ENCODE measurements around the gene ALDH16A1.

The ALDH16A1 gene

DNA sequence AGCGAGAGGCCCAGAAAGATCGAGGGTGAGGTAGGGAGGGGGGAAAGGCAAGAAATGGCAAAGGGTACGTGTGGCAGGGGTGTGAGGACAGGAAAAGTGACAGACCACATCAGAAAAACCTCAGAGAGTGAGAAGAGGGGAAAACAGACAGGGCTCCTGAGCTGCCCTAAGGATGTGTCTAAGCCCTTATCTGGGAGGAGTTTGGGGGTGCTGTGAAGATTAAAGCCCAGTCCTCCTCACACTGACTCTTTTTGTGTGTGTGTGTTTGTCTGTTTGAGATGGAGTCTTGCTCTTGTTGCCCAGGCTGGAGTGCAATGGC is 29.1 kb upstream of the ALDH16A1 start:
- DNase-seq: no peak

DNA sequence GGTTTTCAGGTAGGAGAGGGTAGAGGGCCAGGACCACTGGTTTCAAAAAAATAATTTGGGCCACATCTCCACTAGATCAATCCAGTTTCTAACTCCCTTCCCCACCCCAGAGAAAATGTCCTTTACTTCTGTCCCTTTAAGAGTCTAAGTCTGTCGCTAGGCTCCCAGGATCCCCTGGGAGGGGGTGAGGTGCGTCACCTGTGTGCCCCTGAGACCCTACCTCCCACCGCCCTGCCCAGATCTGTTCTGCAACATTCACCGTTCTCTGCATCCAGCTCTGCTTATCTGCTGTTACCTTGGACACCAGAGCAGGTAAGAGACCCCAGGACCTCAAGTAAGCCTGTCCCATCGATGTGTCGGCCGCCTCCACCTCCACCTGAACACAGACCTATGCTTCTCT is 27.8 kb upstream of the ALDH16A1 start, which contains the start of gene GFY:
TSS of gene GFY (plus strand) at position 211 of the 400 bp plus-strand sequence. CDS start 1,043 bp downstream, outside the sequence.
- DNase-seq: no peak

DNA sequence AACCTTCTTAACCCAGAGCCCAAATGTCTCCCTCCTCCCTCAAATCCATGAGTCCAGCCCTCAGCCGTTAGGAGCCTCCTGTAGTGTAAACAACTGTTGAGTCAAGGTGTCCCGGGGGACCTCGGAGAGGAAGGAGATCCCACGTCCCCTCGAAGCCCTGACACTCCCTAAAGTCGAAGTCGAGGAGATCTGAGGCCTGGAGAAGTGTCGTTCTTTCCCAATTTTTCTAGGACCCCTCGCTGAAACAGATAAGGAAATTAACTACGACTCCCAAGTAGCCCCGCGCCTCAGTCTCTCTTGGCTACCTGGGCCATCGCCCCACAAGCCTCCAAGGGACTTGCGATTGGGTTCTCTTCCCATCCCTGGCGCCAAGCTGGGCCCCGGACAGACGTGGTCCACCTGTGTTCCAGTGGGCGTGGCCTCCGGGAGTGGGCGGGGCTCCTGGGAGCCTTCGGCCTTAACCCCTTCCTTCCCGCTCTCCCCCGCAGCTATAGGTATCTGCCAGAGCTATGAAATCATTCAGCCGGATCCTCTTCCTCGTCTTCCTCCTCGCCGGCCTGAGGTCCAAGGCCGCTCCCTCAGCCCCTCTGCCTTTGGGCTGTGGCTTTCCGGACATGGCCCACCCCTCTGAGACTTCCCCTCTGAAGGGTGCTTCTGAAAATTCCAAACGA is 27.0 kb upstream of the ALDH16A1 start:
- peak; percentile 70 for DNase-seq

DNA sequence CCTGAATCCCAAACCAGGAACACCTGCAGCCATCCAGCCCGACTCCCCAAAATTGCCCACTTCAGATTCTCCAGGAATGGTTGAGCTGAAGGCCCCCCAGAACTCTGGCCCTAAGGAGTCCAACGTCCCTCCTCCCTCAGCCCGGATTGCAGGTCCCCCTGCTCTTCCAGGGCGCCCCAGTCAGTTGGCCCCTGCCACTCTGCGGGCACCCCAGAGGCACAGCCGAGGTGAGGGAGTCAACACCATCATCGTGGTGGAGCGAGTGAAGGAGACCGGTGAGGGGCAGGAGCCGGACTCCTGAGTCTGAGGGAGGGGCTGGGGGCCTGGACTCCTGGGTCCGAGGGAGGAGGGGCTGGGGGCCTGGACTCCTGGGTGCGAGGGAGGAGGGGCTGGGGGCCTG is 25.7 kb upstream of the ALDH16A1 start:
- no peak for DNase-seq

DNA sequence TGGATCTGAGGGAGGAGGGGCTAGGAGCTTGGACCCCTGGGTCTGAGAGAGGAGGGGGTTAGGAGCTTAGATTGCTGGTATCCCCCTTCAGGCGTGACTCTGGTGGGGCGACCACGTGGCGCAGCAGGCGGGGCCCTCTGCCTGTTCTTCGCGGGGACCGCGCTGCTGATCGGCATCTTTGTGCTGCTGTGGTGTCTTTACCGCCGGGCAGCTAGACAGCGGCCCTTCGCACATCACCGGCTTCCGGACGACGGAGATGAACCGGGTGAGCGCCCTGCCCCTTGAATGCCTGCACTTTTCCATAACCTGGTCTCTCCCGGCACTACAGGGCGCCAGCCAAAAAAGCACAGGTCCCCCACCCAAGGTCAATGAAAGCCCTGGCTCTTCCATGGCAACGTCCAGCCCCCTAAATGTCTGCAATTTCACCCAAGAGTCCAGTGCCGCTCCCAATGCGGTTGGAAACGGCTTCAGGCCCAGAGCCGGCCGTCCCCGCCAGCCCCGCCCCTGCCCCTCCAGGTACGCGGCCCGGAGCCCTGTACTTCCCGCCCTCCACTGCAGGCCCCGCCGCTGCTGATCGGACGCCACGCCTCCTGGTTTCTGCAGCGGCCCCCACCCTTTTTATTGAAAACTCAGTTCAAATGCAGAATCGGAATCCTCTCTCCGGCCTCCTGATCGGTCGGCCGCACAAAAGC is 25.0 kb upstream of the ALDH16A1 start:
- no peak for DNase-seq

DNA sequence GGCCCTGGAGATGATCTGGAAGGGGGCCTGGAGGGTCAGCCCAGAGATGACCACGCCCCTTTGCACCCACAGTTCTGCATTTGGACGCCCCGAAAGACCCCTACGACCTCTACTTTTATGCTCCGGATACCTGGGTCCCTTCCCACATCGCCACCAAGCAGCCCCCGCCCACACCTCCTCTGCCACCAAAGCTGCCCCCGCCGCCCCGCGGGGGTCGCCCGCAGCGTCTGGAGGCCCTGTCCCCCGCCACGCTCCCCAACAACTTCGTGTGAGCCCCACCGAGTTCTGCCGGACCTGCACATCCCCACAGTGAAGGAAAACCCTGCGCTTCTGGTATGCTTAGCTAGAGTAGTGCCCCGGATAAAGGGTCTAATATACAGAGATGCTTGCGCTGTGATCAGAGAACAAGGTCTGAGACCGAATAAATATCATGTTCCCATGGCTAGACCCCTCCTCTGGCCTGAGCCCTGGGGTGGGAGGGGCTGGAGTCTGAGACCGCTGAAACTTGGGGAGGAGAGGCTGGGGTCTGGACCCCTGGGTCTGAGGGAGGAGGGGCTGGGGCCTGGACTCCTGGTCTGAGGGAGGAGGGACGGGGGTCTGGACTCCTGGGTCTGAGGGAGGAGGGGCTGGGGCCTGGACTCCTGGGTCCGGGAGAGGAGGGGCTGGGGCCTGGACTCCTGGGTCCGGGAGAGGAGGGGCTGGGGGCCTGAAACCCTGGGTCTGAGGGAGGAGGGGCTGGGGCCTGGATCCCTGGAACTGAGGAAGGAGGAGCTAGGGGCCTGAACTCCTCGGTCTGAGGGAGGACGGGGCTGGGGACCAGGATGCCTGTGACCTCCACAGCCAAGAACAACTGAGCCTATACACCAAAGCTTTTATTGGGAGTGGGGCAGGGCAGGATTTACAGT is 24.2 kb upstream of the ALDH16A1 start:
- no peak for DNase-seq

DNA sequence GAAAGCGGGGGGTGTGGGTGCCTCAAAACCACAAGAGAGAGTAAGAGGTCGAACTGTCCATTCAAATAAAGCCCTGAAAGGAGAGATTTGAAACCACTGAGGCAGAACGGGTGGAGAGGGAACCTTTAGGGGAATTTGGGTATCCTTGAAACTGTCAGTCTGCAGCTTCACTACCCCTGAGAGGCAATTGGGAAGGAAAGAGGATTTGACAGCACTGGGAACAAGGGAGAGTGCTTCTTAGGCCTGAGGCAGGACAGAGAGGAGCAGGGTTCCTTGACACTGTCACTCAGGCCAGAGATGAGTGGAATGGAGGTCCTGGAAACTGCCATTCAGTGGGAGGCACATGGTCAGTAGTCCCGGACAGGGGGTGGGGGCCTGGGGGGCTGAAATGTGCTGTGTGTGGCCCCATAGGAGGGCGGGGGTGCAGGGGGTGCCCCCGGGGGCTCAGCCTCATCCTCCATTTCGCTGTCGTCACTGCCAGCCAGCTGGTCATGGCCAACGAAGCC is 22.8 kb upstream of the ALDH16A1 start:
- no peak for DNase-seq

DNA sequence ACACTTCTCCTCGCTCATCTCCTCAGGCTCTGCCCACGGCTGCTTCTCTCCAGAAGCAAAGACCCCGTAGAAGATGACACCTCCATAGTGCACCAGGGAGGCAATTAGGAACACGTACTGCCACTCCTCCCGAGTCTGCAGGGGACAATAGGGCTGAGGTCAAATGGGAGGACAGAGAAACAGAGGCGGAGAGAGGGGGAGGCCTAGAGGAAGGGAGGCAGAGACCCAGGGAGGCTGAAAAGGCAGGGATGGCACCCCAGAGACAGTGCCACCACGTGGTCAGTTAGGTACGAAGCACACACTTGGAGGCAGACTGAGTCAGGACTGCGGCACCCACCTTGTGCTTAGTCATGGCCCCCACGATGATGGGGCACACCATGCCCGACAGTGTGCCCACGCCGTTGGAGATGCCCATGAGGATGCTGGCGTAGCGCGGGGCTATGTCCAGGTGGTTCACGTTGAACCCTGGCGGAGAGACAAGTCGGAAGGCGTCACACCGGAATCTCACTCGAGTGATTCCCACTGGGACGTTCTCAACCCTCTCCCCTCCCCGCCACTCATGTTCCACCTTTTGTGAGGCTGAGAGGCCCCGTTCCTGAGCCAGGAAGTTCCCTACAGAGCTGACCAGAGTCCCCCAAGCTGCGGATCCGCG is 22.2 kb upstream of the ALDH16A1 start:
- DNase-seq: no peak

DNA sequence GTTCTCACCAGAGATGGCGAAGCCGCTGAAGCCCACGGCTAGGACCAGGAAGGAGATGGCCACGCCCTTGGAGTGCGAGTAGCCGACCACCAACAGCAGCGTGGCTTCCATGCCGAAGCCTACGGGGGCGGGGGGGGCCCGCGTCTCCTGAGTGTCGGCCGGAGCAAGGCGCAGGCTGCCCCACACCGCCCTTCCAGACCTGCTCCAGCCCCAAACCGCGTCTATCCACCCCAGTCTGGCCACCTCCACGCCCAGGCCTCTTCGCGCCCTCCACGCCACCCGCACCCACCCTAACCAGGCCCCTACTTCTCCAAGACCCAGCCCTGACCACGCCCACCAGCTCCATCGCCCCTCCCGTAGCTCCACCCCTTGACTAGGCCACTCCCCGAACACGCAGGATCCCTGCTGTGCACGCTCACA is 21.7 kb upstream of the ALDH16A1 start:
- no peak for DNase-seq

DNA sequence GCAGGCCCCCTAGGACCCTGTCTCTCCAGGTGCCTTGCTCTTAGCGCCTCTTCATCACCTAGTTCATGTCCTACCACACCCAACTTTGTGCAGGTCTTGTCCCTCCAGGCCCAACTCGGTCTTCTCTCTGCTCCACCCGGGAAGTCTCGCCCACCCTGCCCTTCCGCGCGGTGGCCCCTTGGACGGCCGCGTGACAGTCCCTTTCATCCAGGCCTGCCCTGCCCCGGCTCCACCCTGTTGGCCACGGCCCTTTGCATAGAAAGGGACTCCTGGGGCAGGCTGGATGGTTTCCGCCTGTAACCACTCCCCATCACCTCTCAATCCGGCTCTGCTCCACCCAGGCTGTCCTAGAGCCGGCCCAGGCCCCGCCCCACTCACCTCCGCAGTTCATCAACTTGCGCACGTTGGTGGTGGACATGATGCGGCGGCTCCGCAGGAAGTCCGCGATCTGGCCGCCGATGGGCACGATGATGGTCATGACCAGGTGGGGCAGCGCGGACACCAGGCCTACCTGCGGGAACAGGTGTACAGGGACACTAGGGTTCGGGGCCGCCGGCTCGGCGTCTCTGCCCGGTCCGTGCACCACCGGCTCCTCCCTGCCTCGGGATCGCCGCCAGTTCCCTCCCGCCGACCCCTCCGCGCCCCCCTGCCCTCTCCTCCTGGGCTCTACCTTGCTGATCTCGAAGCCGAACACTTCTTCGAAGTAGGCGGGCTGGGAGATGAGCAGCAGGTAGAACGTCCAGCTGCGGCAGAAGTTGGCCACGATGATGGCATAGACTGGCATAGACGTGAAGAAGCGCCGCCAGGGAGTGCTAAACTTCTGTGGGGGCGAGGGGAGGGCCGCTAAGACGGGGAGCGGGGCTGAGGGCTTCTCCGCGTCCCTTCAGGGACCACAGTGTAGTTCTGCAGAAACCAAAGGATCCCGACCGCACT is 20.6 kb upstream of the ALDH16A1 start:
- DNase-seq: no peak

DNA sequence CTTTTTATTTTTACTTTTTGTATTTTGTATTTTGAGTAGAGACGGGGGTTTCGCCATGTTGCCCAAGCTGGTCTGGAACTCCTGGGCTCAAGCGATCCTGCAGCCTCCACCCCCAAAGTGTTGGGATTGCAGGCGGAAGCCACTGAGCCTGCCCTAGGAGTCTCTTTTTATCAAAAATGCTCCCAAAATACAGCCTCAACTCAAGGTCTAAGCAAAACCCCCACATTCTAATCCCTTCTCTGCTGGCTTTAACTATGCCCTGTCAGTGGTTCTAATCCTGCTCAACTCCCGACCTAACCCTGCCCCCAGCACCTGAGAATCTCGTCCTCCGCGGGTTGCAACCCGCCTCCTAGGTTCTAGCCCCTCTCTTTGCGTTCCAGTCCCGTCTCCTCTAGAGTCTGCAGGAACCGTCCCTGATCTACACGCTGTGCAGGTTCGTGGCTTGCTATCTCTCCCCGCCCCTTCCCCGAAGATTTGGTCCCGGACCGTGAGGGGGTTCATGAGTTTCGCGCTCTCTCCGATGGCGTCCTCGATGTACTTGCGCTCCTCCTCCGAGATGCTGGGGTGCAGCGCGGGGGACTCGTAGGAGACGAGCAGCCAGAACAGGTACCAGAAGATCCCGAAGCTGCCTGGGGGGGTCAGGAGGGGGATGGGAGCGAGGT is 19.7 kb upstream of the ALDH16A1 start:
- no peak for DNase-seq

DNA sequence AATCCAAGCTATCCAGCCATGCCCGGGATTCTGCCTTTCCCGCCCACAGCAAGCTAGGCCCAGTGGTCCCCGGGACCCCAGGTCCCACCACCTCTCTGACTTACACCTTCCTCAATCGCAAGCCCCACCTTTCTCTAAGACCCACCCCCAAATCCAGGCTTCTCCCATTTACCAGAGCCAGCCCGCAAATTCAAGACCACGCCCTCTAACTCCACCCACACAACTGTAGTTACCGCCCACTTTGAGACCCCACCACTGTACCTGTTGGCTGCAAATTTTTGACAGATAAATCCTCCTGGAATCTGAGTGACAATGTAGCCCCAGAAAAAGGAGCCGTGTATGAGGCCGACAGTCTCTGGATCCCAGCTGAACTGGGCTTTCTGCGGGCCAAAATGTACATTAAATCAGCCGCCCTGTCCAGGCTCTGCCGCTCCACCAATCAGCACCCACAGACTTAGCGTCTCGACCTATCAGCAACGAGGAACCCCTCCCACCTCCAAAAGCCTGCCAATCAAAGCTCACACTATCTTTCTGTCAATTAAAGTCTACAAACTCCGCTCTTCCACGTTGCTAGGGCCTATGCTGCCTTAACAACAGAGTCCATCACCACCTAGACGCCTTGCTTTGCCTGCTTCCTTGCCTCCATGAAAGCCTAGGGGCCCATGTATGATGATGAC is 18.0 kb upstream of the ALDH16A1 start:
- no peak for DNase-seq

DNA sequence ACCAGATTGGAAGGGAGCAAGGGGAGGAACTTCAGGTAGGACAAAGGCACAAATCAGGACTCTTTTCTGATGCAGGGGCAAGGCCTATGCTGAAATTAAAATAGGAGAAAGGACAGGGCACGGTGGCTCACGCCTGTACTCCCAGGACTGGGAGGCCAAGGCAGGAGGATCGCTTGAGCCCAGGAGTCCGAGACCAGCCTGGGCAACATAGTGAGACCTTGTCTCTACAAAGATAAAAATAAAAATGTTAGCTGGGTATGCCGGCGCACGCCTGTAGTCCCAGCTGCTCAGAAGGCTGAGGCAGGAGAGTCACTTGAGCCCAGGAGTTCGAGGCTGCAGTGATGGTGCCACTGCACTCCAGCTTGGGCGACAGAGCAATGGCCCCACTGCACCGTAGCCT is 17.4 kb upstream of the ALDH16A1 start:
- DNase-seq: no peak

DNA sequence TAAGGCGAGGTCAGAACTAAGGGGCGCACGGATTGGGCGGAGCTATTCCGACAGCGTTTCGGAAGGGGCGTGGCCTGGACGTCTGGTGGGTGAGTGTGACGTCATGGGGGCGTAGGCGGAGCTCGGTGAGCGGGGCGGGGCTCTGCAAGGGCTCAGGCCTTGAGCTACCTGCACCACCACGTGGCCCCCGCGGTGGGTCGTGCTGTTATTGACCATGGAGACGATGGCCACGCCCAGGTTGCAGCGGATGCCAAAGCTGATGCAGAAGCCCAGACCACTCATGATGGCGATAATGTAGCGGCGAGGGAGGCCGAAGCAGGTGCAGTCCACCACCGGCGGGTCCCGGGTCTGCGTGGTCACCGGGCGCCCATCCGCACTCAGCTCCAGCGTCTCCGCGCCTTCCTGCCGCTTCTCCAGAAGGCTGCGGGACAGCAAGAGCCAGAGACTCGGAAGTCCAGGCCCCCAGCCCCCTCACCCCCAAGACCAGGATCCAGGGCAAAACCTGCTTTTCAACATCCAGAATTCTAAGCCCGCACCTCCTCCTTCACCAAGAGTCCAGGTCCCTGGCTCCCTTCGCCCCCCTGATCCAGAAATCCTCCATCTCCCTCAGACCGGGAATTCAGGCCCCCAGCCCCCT is 16.5 kb upstream of the ALDH16A1 start:
- DNase-seq: no peak

DNA sequence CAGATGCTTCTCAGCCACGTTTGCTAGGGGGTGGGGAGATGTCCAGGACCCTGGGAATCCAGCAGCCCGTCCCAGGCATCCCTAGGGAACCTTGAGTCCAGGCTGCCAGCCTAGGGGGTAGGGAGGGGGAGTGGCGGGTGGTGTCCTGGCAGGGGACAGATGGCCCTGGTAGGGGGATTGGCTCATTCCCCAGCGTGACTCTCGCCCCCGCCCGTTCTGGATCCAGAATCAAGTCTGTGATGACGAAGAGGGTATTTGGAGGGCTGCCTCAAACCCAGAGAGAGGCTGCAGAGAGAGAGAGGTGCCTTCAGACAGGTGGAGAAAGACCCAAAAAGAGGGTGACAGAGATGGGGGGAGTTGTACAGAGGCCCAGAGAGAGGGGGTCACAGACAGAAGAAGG is 15.8 kb upstream of the ALDH16A1 start:
- no peak for DNase-seq

DNA sequence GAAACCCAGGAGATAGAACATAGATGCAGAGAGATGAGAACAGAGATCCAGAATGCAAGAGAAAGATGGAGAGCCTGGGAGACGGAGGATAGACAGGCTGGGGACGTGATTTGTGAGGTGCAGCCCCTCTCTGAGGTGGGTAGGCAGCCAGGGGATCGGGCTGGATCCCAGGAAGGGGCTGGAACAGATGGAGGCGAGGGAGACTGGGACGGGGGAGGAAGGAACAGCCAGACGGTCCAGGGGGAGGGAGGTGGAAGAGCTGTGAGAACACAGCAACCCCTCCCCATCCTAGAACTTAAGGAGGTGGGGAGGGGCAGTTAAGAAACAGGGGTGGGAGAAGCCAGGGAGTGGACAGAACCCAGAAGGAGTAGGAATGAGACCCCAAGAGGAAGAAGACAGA is 14.8 kb upstream of the ALDH16A1 start:
- DNase-seq: no peak

DNA sequence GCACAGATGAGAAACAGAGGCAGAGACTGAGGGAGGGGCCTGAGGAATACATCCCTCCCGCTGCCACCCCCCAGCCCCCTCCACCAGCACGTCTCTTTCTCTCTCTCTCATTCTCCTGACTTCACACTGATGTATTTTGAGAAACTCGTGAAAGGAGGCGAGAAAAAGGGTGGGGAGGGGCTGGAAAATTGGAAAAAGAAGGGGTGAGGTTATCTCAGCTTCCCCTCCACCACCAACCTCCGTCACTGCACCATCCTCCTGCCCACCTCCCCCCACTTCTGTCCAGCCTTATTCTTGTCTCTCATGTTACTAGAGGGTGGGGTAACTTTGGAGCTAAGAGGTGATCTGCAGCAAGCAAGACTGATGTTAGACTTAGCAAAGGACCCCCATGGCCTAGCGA is 13.2 kb upstream of the ALDH16A1 start:
- no peak for DNase-seq

DNA sequence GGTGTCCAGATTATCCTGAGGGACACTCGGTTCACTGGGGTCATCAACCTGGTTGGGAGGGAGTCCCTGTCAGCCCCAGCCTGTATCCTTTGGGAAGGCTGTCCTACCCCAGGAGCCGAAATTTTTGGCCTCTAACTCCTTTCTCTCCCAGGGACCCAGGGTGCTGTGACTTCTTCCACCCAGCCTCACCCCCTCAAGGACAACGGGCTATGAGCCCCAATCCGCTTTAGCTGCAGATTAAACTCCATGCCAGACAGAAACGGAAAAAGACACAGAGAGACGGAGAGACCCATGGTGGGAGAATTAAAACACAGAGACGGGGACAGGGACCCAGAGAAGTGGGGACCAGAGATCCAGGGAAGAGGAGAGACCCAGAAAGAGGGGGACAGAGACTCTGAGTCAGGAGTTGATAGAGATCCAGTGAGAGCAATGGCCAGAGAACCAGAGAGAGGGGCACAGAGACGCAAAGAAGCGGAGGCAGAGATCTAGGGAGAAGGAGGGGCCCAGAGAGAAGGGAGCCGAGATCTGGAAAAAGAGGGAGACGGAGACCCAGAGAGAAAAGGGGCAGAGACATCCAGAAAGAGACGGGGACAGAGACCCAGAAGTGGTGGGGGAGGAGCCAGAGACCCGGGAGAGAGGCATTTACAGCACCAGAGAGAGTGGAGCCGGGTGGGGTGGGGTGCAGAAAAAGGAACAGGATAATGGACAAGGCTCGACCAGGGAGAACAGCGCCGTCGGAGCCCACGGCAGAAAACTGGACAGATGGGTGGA is 12.4 kb upstream of the ALDH16A1 start:
- no peak for DNase-seq

DNA sequence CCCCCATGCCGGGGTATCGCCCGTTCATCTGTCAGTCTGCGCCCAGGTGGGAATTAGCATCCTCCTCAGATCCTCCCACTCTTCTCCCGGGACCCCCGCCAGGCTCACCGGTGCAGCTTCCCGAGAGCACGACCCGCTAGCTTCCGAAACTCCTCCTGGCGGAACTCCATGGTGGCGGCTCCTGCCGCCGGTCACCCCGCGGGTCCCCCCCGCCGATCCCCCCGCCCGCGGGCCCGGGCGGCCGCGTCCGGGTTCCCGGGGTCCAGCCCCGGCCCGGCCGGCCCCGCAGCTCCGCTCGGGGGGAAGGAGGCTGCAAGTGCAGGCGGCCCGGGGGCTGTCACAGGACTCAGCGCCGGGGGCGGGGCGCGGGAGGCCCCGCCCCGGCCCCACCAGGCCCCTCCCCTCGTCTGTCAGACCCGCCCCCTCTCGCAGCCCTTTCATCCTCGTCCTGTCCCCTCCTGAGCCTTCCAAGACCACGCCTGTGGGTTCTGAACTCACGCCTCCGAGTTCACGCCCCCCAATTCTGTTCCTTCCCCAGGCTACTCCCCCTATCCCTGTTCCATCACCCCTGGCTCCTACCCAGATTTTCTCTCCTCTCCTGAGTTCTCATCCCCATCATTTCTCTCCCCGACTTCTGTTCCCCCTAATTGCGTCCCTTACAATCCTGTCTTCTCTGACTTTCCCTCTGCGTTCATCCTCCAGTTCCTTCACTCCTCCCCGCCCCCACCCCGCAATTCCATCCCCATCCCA is 11.6 kb upstream of the ALDH16A1 start, which contains the start of gene SLC17A7:
TSS of gene SLC17A7 (minus strand) at position 318 of the 750 bp plus-strand sequence. CDS start at position 170, 148 bp downstream.
- no peak for DNase-seq
